Measurements from ENCODE around the gene VAC14. TPM values are rescaled to one million over a fixed set of nuclear protein-coding genes. Genes with fewer than 3 reads are reported as not detected.

The VAC14 gene
- total RNA-seq, 1 donor from 2014 or later: 21.0 TPM

DNA sequence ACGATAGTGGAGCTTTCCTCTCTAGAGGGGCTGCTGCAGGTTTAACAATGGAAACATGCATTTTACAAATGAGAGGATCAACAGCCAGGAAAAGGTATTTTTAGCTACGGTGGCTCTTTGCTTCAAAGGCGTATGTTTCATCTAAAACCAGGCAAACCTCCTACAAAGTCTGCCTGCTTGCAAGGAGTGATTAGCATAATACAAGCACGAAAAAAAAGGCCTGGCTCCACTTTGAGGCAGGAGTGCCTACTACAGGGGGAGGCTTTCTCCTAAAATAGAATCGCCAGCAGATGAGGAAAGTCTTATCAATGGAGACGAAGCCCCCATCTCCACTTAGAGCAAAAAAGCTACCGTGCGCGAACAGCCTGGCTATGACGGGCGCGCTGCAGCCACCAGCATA, 88.0 kb downstream of the VAC14 start:
- DNase-seq: no peak
- TF ChIP-seq, protein P1, sequence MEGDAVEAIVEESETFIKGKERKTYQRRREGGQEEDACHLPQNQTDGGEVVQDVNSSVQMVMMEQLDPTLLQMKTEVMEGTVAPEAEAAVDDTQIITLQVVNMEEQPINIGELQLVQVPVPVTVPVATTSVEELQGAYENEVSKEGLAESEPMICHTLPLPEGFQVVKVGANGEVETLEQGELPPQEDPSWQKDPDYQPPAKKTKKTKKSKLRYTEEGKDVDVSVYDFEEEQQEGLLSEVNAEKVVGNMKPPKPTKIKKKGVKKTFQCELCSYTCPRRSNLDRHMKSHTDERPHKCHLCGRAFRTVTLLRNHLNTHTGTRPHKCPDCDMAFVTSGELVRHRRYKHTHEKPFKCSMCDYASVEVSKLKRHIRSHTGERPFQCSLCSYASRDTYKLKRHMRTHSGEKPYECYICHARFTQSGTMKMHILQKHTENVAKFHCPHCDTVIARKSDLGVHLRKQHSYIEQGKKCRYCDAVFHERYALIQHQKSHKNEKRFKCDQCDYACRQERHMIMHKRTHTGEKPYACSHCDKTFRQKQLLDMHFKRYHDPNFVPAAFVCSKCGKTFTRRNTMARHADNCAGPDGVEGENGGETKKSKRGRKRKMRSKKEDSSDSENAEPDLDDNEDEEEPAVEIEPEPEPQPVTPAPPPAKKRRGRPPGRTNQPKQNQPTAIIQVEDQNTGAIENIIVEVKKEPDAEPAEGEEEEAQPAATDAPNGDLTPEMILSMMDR (IDR thresholded peaks at IDR 0.05; ENCODE audit: borderline replicate concordance): no peak
- Histone ChIP-seq H3K36me3 (no peaks in the 10 kb centered on the region), H3K27ac (replicated peaks) (no peak overlapping the region), H3K9me3 (replicated peaks) (no peaks in the 10 kb centered on the region), H3K4me1 (peaks cover 52% of the 10 kb centered on the region), H3K4me3 (no peak overlapping the region), H3K27me3 (ENCODE audit: low read depth) (no peaks in the 10 kb centered on the region)
- intact Hi-C loops (cut with micrococcal nuclease): no loop called here

DNA sequence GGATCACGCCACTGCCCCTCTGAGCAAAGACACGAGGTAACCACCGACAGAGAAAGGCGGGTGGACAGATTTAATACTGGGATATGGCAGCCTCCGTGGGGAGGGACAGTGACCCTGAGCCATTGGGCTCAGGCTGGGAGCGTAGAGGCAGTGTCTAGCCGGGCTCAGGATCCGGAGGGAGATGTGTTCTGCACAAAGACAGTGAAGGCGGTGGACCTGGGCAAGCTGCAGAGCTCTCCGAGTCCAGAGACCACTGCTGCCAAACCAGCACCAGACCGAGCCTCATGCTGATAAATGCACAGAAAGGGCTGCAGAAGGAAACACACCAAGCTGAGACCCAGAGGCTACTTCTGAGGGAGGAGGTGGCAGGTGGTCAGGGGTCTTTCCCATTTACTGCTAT, 88.6 kb downstream of the VAC14 start:
- no peak for DNase-seq
- H3K27ac ChIP-seq (replicated peaks): no peak overlapping the region
- H3K36me3 ChIP-seq: no peaks in the 10 kb centered on the region
- intact Hi-C loops (cut with micrococcal nuclease): no loop called here
- no peak overlapping the region for H3K4me3 ChIP-seq
- H3K9me3 ChIP-seq (replicated peaks): no peaks in the 10 kb centered on the region
- TF ChIP-seq, protein P1 (IDR thresholded peaks at IDR 0.05; ENCODE audit: borderline replicate concordance): no peak
- peaks cover 57% of the 10 kb centered on the region for H3K4me1 ChIP-seq
- H3K27me3 ChIP-seq (ENCODE audit: low read depth): no peaks in the 10 kb centered on the region

DNA sequence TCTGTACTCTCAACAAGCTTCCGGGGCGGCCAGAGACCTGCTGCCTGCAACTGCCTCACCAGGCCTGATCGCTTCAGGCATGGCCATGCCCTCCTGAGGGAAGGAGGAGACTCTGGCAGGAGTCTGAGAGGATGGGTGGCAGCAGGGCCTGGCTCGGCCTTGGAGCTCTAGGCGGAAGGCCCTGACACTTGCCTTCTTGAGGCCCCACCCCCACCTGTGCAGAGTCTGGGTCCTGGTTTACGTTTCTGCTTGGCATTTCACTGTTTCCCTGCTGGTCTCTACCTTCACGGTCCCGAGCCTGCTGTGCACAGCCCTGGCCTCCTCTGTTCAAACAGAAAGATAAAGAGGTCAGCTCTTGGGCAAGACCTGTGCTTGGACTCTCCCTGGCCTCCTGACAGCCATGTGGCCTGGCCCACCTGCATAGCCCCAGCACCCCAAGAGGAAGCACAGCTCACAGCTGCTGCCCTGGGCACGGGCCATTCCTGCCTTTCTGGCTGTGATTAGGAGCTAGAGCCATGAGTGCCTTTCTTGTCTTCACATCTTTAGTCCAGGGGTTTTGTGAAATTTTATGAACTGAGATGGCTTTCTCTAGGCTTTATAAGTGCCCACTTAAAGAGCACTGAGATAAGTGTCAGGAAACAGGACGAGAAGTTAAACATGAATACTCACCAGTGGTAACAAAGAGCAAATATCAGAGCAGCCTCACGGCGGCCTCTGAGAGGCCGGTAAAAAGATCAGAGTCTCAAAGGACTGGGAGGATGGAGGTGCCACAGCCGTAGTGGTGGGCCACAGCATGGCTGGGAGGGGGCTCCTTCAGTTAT, 89.5 kb downstream of the VAC14 start:
- H3K27me3 ChIP-seq (ENCODE audit: low read depth): no peaks in the 10 kb centered on the region
- no peaks in the 10 kb centered on the region for H3K9me3 ChIP-seq (replicated peaks)
- TF ChIP-seq, protein P1 (IDR thresholded peaks at IDR 0.05; ENCODE audit: borderline replicate concordance): no peak
- H3K4me1 ChIP-seq: peaks cover 64% of the 10 kb centered on the region
- no peak overlapping the region for H3K27ac ChIP-seq (replicated peaks)
- no peak overlapping the region for H3K4me3 ChIP-seq
- DNase-seq: no peak
- intact Hi-C loops (cut with micrococcal nuclease): no loop called here
- H3K36me3 ChIP-seq: no peaks in the 10 kb centered on the region

DNA sequence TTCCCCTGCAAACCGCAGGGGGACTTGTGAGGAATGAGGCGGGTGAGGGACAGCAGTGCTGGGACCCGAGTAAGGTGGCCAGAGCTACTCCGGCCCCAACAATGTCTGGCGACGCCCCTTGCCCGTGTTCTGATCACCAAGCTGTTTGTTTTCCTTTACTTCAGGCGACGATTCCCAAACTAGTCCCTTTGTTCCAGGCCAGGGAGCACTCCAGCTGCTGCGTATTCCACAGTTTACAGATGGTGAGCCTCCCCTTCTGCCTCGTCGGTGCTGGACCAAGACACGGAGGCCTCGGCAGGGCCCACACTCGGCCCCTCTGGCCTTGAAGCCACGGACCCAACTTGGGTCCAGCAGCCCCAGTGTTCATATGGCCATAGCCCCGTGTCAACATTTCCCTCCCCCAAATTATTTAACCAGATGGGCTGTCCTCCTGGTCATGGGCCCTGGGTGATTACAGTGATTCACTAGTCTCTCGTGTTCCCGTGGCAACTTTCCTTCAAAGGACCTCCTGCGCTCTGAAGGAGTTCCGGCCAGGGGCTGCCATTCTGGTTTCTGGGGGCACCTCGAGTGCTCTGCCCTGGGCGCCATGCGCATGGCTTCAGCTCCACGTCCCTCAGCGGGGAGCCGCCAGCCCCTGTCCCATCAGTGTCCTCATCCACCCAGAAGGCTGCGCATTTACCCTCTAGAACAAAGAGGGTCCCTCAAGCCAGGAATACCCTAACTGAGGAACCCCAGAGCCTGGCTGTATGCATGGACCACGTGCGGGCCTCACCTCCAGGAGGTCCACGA, 90.3 kb downstream of the VAC14 start:
- Histone ChIP-seq H3K36me3 (no peaks in the 10 kb centered on the region), H3K27ac (replicated peaks) (no peak overlapping the region), H3K27me3 (ENCODE audit: low read depth) (no peaks in the 10 kb centered on the region), H3K4me1 (peaks cover 59% of the 10 kb centered on the region), H3K4me3 (no peak overlapping the region), H3K9me3 (replicated peaks) (no peaks in the 10 kb centered on the region)
- TF ChIP-seq, protein P1 (IDR thresholded peaks at IDR 0.05; ENCODE audit: borderline replicate concordance): no peak
- no peak for DNase-seq
- intact Hi-C loops (cut with micrococcal nuclease): no loop called here

DNA sequence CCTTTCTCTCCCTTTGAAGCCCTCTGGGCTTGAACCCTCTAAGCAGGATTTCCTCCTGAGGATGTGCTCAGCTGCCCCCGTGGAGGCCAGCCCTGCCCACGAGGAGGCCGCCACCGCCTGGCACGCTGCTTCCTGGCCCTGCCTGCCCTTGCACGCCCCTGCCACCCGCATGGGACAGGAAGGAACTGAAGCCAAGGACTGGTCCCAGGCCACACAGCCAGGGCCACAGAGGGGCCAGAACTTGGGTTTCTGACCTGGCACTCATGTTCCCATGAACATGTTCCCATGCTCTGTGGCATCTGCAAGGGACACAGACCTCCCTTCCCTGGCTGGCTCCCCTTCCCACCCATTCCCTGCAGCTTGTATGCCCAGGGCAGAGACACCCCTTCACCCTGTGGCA, 91.0 kb downstream of the VAC14 start:
- Histone ChIP-seq H3K9me3 (replicated peaks) (no peaks in the 10 kb centered on the region), H3K27me3 (ENCODE audit: low read depth) (no peaks in the 10 kb centered on the region), H3K36me3 (no peaks in the 10 kb centered on the region), H3K4me3 (no peak overlapping the region), H3K4me1 (peaks cover 53% of the 10 kb centered on the region), H3K27ac (replicated peaks) (no peak overlapping the region)
- TF ChIP-seq, protein P1 (IDR thresholded peaks at IDR 0.05; ENCODE audit: borderline replicate concordance): no peak
- DNase-seq: no peak
- intact Hi-C loops (cut with micrococcal nuclease): no loop called here
